Fibroblast of villous mesenchyme (primary cell): Measurements from ENCODE around the gene TRPV5. TPM values are rescaled to one million over a fixed set of nuclear protein-coding genes. Genes with fewer than 3 reads are reported as not detected.

Experiments used
- DNase-seq: peaks from one replicate; pipeline ENCODE4 v3.0.0-alpha.2; 2010; ENCODE audit warnings: low read depth
- H3K4me3 ChIP-seq: 2 replicates; pipeline ENCODE4 v1.5.1; 2011; ENCODE audit warnings: low read depth, mild to moderate bottlenecking, low read length
- total RNA-seq: library from RNA; depleted of rRNA; stranded (reverse); fragments of >200 nt; gene quantifications from 2 replicates; pipeline ENCODE4 v1.2.3, GENCODE V29; 2012
- TF ChIP-seq, protein P1 (sequence below): IDR thresholded peaks from 2 replicates; pipeline ENCODE4 v1.5.1; 2012; ENCODE audit warnings: low read depth, mild to moderate bottlenecking, low read length; ENCODE audit not compliant: insufficient read depth

The TRPV5 gene
- total RNA-seq, 1 donor, result not detected

DNA sequence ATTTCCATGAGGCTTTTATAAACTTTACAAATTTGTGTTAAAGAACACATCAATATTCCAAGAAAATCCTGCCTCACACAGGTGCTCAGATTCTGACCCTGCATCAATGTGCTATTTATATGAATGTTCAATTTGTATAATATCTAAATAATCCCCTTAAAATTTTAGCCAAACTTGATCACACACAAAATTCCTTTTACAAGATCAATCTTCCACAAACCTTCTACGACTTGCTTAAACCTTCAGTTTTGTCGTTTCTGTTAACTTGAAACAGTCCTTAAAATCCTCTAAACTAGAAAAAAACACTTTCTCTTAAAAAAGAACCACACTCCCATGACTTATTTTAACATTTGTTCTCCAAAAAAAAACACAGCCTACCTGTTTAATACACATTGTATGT is 27.8 kb downstream of the TRPV5 start:
- TF ChIP-seq, protein P1, sequence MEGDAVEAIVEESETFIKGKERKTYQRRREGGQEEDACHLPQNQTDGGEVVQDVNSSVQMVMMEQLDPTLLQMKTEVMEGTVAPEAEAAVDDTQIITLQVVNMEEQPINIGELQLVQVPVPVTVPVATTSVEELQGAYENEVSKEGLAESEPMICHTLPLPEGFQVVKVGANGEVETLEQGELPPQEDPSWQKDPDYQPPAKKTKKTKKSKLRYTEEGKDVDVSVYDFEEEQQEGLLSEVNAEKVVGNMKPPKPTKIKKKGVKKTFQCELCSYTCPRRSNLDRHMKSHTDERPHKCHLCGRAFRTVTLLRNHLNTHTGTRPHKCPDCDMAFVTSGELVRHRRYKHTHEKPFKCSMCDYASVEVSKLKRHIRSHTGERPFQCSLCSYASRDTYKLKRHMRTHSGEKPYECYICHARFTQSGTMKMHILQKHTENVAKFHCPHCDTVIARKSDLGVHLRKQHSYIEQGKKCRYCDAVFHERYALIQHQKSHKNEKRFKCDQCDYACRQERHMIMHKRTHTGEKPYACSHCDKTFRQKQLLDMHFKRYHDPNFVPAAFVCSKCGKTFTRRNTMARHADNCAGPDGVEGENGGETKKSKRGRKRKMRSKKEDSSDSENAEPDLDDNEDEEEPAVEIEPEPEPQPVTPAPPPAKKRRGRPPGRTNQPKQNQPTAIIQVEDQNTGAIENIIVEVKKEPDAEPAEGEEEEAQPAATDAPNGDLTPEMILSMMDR, result no peak
- no peak overlapping the region for H3K4me3 ChIP-seq
- DNase-seq, result no peak

DNA sequence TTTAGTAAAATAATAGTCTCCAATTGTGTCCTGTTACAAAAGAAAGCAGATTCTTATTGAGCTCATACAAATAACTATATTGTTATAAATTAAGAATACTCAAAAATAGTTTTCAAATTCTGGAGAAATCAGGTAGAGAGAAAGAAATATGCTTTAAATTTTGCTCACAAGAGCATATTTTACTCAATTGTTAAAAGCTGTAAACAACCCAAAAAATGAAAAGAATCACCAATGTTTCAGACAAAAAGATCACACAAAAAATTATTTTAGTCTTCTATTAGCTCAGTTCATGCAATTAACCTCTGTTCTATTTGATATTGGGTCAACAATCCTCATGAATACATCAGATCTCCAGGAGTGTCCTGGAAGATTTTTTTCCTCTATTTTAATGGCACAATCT is 29.4 kb downstream of the TRPV5 start:
- TF ChIP-seq, protein P1, result no peak
- no peak for DNase-seq
- H3K4me3 ChIP-seq, result no peak overlapping the region

DNA sequence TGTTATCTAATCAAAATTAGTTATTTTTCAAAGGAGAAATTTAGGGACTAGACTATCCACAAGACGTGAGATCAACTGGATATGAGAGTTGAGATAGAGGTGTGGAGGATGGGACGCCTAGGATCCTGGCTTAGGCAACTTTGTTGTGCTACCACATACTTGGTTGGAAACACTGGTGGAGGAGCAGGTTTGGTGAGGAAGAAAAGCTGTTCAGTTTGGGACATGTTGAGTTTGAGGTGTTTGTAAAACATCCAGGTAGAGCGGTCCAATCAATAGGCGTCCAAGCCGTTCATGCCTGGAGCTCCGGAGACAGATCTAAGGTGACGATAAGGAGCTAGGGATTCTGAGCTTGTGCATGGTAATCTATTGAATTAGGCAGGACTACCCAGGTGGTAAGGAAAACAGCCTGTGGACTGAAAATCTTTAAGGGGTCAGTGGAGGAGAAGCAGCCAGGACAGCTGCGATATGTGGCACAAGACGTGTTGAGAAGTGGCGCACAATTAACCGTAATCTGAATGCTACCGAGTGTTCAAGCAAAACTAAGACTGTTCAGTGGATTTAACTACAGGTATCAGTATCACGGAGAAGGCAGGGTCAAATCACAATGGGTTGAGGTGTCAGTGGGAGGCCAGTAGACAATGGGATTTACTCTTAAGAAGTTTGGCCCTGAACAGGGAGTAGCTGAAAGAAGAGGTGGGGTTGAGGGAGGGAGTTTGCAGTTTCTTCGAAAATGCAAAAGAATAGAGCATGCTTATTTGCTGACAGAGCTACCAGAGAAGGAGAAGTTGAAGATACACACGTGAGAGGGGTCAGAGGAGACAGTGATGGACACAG is 31.9 kb downstream of the TRPV5 start:
- no peak overlapping the region for H3K4me3 ChIP-seq
- TF ChIP-seq, protein P1, result no peak
- no peak for DNase-seq

DNA sequence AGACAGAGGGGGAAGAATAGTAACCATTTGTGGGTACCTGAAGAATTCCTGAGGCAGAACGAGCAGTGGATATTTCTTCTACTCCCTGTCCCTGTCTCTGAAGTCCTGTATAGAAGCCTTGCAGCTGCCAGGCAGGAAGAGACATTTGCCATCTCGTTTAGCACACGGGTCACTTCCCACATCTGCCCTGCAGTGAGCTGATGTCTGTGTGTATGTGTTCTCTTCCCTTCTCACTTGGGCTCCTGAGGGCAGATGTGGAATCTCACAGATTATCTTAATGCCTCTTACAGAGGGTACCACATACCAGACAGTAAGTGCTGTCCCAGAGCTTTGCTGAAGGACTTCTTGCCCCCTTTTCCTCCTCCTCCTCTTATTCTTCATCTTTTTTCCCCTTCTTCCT is 33.9 kb downstream of the TRPV5 start:
- TF ChIP-seq, protein P1, result no peak
- no peak for DNase-seq
- no peak overlapping the region for H3K4me3 ChIP-seq

DNA sequence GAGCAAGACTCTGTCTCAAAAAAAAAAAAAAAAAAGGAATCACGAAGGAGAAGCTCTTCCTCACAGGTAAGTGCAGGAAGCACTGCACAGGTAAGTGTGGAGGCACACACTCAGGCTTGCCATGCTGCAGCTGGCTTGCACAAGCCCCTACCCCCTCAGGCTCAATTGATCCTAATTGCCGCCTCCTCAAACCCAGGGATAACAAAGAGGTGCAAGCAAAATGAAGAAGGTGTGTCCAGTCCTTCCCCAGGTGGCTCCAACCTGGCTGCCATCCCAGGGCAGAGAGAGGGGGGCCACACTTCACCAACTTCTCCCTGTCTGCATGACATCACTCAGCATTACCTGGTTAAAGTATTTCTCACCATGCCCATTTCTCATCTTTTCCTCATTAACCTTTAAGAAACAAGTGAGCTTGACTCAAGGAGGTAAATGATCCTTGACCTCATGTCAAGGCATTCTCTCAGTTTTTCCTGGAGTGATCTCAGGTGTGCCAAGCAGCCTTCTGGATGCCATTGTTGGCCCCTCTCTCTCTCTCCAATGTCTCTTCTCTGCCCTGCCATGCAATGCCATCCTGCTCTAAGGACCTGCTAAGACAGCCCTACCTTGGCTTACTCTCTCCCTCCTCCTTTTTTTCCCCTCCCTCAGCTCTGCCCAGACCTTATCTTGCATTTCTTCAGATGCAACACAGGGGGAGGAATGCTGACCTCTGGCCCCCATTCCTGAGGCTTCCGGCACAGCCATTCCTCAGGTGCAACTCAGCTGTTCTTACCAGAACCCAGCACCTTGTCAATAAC is 35.0 kb downstream of the TRPV5 start:
- no peak overlapping the region for H3K4me3 ChIP-seq
- no peak for DNase-seq
- TF ChIP-seq, protein P1, result no peak

DNA sequence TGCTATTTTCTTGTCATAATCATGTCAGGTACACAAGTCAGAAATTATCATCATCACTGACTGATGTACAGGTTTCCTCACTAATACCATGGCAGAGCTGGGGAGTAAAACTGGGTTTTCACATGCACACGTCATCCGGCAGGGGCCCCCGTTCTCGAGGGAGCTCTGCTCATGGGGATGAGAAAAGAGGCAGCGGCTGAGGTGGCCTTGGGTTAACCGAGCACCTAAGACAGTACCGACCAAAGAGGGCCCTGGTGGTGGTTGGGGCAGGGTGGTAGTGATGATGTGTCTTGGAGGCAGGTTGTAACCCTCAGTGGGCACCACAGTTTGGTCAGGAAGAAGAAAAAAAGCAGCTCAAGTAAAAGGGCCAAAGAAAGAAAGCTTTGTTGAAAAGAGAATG is 35.9 kb downstream of the TRPV5 start:
- no peak overlapping the region for H3K4me3 ChIP-seq
- no peak for DNase-seq
- TF ChIP-seq, protein P1, result no peak
